ENCODE measurements around the gene HOXA9.

DNA sequence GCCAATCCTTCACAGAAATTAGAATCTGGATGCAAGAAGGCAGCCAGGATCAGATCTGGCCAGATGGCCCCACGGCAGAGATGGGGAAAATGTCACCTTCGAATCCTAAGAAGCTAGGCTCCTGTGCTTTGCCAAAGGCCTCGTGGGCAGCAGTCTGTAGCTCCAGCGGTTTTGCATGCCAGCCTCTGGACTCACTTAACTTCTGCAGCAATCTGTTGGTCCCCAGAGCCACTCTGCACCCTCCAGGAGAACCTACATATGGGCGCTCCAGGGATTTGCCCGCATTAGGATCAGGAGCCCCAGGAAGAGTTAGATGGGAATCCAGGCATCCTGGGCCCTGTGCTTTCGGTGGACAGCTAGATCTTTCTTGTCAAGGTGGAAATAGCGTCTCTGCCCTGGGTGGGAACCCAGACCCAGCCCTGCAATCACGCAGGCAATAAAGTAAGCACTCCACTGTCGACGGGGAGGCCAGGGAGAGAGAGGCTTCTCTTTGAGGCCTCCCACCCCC is 44.6 kb upstream of the HOXA9 start:
- TF ChIP-seq, protein P1, sequence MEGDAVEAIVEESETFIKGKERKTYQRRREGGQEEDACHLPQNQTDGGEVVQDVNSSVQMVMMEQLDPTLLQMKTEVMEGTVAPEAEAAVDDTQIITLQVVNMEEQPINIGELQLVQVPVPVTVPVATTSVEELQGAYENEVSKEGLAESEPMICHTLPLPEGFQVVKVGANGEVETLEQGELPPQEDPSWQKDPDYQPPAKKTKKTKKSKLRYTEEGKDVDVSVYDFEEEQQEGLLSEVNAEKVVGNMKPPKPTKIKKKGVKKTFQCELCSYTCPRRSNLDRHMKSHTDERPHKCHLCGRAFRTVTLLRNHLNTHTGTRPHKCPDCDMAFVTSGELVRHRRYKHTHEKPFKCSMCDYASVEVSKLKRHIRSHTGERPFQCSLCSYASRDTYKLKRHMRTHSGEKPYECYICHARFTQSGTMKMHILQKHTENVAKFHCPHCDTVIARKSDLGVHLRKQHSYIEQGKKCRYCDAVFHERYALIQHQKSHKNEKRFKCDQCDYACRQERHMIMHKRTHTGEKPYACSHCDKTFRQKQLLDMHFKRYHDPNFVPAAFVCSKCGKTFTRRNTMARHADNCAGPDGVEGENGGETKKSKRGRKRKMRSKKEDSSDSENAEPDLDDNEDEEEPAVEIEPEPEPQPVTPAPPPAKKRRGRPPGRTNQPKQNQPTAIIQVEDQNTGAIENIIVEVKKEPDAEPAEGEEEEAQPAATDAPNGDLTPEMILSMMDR (IDR thresholded peaks at IDR 0.05; ENCODE audit: low read depth, low read length, missing input control), result no peak
- no peak for TF ChIP-seq FOXA1 (IDR thresholded peaks at IDR 0.05)
- TF ChIP-seq, protein P2, sequence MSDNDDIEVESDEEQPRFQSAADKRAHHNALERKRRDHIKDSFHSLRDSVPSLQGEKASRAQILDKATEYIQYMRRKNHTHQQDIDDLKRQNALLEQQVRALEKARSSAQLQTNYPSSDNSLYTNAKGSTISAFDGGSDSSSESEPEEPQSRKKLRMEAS (IDR thresholded peaks at IDR 0.05), result no peak
- no peak for TF ChIP-seq EGR1 (IDR thresholded peaks at IDR 0.05; ENCODE audit: low read depth in 2 of 2)
